CD4-positive, alpha-beta T cell treated with Interleukin-17A for 4 hours (primary cell): Measurements from ENCODE around the gene NKAIN4.
"Not testable (repeated sequence)": the region's sequence is repeated elsewhere in the genome, so short reads cannot be mapped to it uniquely, and the experiment has no call there.

Source experiments
- DNase-seq: peaks from one replicate; pipeline ENCODE4 v3.0.0-alpha.2; 2020; ENCODE audit warnings: mixed read lengths

NKAIN4 gene

DNA sequence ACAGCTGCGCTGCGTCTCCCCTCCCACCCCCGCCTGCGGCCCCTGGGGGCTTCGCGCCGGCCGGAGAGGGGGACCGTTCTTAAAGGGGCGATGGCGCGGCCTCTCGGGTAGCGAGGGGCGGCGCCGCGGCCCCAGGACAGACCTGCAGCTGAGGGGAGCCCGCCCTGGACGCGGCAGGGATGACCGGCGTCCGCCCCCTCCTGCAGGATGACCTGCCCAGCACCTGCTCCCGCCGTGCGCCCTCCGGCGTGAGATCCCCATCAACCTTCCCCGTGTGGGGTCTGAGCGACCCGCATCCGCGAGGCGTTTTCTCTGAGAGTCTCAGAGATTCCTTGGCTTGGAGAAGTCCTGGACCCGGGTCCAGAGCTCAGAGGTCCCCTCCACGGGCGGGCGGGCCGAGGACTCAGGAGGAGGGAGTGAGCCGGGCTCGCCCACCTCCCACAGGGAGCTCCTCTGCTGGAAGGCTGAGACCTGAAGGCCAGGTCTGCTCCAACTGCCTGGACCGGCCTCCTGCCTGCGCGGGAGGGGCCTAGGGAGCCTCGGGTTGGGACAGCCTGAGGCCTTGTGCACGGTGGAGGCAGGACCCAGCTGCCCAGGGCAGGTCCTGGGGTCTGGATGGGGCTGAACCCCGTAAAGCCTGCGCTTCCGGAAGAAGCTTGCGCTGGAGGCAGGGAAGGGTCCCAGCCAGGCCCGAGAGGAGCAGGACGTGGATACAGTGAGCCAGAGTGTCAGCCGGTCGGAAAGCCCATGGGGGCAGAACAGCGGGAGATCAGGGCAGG, 532 bp upstream of the NKAIN4 start:
- DNase-seq = no peak

DNA sequence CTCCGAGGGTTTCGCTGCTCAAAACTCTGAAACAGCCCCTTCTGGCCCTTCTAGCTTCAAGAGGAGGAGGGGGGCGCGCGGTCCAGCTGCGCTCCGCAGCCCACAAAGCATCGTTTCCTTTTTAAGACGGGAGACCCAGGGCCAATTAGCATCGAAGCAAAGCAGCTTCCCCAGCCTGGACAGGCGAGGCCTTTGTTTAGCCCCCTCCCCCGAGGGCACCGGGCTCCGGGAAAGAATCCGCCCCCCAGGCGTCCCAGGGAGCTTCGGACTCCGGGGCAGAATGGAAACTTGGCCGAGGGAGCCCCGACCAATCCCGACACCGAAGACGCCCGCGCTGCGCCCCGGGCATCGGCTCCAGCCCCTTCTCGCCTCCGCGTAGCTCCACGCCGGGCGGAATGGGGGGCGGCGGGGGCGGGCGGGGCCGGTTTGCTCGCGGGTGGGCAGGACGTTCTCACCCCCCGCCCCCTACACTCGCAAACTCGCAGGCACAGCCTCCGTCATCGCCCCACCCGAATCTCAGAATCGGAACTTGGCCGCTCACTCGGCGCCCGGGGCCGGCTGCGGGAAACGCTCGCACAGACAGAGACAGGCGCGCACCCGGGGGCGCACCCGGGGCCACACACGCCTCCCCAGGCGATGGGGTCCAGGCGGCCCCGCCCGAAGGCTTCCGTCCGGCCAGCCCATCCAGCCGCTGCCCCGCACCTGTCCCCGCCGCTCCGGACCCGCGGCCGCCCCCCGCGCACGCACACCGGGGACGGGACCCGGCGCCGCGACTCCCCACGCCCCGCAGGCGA, 628 bp downstream of the NKAIN4 start:
- DNase-seq = no peak

- no peak for DNase-seq
Measured at GRCh38 chr20:63253065-63253437, 1.2 kb downstream of the NKAIN4 start.

GRCh38 chr20:63252284-63252711, 2.0 kb downstream of the NKAIN4 start:
- no peak for DNase-seq

GRCh38 chr20:63251350-63251749, 2.9 kb downstream of the NKAIN4 start:
- not testable (repeated sequence) for DNase-seq

DNA sequence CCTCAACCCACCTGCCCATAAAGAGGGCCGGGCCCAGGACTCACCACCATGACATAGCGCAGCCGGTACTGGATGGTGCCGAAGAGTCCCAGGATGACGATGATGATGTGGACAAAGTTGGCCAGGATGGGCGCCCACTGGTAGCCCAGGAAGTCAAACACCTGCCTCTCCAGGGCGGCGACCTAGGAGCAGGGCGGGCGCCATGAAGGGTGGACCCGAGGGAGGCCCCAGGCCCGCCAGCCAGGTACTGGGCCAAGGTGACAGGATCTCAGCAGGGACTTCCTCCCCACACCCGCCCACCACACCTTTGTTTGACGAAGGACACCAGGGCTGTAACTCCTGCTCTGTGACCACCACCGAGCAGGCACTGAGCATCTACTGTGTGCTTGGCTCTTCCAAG, 4.4 kb downstream of the NKAIN4 start:
- no peak for DNase-seq

GRCh38 chr20:63248835-63249591, 5.2 kb downstream of the NKAIN4 start:
- no peak for DNase-seq

DNA sequence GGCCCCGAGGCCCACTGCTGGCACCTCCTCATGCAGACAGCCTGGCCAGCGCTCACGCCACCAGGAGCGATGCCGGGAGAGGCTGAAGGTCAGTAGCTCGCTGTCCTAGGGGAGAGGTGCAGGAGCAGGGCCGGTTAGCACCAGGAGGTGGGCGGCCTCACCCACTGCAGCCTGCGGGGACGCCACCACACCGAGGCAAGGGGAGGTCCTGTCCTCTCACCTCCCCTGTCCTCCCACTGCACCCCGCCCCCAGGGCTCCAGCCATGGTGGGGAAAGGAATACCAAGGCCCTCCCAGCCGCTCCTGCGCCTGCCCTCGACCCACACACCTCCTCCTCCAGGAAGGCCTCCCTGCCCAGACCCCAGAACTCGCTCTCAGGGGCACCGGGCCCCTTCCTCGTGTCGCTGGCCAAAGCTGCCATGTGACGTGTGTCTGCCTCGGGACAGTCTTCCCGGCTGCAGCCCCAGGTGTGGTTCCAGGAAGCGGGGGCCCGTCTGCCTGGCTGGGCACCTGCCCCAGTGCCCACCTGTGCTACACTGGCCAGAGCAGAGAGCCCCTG, 6.5 kb downstream of the NKAIN4 start:
- DNase-seq = no peak

DNA sequence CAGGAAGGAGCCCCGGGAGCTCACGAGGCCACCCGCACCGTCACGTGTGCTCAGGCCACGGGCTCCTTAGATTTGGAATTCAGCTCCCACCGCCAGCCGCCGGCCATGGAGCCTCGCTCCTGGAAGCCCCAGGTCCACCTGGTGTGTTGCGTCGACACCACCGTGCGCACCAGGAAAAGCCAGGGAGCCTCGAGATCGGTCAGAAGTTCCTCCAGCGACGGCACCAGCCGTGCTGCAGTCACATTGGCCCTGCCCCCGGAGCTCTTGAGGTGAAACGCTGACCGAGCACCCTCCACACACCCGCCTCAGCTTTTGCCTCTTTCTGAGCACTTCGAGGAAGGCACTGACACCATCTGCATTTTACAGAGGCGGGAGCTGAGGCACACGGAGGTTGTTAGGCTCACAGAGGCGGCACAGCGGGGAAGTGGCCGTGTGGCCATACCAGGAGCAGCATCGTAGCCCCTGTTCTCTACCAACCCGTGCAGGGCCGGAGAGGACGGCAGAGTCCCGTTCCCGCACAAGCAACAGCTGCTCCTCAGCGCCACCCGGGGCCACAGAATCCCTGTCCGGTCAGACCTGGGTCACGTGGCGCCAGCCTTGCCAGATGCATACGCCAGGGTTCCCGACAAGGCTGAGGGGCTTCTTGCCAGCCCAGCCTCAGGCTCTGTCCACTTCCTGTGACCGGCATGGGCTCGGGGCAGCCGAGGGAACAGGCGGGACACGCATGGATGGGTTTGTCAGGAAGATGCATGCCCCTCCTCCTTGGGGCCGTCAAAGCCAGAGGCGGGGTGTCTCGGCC, 7.6 kb downstream of the NKAIN4 start:
- no peak for DNase-seq

- no peak for DNase-seq
Measured at GRCh38 chr20:63244468-63244867, 9.8 kb downstream of the NKAIN4 start.

DNA sequence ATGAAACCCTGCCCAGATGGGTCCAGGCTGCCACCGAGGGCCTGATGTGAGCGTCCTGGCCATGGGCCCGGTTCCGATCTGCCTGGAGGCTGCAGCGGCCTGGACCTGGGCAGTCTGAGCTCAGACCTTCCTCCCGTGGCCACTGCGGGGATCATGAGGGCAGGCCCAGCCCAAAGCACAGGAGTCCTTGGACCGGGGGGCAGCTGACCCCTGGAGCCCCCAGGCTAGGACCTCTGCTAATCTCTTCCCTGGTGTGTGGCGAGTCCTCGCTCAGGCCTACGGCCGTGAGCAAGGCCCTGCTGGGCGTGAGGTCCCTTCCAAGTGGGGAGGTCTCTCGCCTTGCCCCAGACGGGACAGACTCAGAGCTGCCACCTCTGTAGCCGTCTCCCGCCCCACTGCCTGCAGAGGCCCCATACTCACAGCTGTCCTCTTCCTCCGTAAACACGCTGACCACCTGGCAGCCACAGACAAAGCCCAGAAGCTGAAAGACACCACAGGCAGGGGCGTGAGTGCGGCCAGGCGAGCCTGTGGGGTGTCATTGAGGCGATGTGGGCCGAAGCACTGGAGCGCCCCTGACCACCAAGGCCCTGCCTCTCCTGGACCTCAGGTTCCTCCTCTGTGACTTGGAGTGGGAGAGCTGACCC, 10.5 kb downstream of the NKAIN4 start:
- DNase-seq = no peak

DNA sequence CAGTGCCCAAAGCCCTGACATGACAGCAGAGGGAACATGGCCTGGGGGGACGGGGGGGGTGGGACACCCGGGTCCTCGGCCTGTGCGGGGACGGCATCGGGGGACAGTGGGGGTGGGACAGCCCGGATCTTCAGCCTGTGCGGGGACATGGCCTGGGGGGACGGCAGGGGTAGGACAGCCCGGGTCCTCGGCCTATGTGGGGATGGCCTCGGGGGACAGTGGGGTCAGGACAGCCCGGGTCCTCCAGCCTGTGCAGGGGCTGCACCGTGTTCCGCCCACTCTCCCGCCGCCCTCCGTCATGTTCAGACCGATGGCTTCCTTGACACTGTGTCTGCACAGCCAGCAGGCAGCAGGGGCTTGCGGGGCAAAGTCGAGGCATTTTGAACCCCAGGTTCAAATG, 11.5 kb downstream of the NKAIN4 start:
- DNase-seq = no peak

- DNase-seq = no peak
Measured at GRCh38 chr20:63241272-63241671, 13.0 kb downstream of the NKAIN4 start.

DNA sequence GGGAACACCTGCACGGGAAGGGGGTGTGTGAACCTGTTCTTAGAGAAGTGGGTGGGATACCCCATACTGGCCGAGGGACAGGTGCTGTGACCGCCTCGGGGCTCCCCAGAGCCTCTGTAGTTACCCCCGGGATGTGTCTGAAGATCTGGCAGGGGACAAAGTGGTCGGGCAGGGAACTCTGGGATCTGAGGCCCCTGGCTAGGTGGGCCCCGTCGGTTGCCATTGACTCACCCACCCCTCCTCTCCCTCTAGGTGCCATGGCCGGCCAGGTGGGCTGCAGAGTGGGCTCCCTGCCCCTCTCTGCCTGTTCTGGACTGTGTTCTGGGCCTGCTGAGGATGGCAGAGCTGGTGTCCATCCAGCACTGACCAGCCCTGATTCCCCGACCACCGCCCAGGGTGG, 14.3 kb downstream of the NKAIN4 start:
- no peak for DNase-seq

- DNase-seq = no peak
Measured at GRCh38 chr20:63239431-63239830, 14.8 kb downstream of the NKAIN4 start.

DNA sequence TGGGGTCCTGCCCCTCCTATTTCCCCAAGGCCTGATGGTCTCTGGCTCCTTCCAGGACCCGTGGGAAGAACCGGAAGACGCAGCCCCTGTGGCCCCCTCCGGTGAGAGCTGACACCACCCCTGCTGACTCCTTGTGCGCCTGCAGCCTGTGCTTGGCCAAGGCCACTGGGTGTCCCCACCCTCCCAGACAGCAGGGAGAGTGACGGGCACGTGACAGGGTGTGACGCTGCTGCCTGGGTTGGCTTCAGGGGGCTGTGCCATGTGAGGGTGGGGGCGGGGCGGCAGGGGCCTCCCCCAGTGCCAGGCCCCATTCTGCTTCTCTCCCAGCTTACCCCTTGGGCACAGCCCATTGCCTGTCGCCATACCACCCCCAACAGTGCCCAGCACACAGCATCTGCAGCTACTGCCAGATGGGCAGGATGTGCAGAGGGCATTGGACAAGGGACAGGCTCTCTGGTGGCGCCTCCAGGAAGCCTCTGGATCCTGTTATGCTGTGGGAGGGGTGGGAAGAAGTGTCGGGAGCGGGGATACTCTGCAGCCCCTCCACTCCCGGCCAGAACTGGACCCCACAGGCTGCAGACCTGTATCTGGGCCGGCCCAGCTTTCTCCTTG, 15.6 kb downstream of the NKAIN4 start:
- DNase-seq = no peak

- no peak for DNase-seq
Measured at GRCh38 chr20:63238031-63238430, 16.2 kb downstream of the NKAIN4 start.

GRCh38 chr20:63236116-63236837, 18.0 kb downstream of the NKAIN4 start:
- DNase-seq = no peak

DNA sequence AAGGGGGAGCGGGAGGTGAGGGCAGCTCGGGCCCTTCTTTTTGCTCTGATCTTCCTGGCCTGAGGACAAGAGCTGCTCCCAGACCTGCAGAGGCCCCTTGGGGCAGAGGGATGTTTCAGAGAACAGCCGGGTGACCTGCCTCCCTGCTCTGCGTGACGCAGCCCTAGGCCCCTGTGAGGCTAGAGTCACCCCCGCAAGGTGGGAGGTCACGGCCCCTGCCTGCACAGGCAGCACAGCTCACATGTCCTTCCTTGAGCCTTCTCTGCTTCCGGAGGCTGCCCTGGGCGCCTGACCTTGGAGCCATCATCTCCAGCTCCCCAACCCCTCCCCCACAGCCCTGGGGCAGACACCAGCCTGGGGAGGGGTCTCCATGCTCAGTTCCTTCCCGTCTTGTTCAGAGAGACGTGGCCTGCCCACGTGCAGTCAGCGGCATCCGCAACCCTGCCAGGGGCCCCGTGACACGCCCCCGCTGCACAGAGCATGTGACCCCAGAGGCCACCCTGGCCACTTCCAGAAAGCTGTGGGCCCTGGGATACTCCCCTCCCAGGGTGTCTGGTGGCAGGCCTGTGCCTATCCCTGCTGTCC, 18.8 kb downstream of the NKAIN4 start, which contains the start of gene BIRC7:
Gene BIRC7, plus strand, starts transcription at position 507 of the 585 bp plus-strand sequence. CDS start 192 bp downstream, outside the sequence.
- DNase-seq = no peak
